ENCODE results near the gene MRPL38.
A peak's percentile ranks its signal among the peaks of the same experiment; 100 is the strongest.
"Not testable (repeated sequence)": the region's sequence is repeated elsewhere in the genome, so short reads cannot be mapped to it uniquely, and the experiment has no call there.

The MRPL38 gene

DNA sequence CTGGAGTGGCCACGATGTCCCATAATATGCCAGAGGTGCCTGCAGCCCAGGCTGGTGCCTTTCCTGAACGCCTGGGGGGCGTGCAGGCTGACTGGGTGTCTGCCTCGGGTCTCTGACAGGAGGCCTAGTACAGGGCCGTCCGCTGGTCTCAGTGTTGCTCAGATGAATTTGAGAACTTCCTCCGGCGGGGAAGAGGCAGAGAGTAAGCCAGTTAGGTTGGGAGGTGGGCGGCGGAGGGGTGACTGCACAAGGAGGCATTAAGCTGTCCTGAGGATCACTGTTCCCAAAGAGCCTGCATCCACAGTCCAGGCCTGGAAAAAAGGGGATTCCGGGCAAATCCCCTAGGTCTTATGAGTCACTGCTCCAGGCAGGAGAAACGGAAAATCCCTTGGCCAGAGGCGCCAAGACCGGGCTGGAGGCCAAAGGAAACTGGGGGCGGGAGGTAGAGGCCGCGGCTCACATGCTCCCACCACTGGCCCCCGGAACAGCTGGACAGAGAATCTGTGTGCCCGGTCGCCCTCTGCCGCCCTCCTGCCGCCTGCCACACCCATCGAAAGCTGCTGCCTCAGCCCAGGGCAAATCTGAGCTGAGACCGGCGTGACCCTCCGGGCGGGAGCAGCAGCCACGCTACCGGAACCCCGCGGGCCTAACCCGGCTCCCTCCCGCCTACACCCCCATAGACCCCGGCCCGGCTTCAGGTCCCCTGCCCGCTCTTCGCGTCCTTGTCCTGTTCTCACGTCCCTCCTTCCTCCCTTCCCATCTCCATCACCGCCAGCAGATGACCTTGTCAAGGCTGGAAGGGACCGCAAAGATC is 27.5 kb downstream of the MRPL38 start:
- FAIRE-seq = no peak
- peak; percentile 79 for DNase-seq (ENCODE audit: low spot score)

DNA sequence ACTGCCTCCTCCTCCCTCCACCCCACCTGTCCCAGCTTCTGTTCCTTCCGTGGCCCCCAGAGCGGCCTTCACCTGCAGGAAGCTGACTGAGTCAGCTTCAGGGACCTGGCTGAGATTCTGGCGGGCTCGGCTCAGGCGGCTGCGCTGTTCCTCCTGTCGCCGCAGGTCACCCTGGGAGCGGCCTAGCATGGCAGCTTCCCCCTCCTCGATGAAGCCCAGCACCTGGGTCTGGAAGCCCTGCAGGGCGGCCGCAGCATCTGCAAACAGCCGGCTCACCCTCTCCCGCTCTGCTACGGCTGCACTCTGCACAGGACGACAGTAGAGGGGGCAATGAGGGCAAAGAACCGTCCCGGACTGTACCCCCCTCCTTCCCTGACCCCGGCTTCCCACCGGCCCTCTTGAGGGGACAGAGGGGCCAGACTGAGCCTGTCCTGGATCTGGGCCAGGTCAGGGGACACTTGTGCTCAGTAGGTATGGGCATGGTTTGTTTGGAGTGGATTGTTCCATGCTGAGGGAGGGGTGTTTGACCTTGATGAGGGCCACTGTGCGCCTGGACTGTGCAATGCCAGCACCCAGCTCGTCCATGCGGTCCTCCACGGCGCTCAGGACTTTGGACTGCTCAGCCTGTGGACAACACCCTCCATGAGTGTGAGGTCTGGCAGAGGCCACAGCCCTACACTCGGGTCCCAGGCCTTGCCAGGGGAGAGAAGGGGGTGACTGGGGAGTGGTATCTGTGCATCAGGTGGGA is 28.3 kb downstream of the MRPL38 start:
- DNase-seq (ENCODE audit: low spot score) (peak; percentile 78), FAIRE-seq (no peak)

DNA sequence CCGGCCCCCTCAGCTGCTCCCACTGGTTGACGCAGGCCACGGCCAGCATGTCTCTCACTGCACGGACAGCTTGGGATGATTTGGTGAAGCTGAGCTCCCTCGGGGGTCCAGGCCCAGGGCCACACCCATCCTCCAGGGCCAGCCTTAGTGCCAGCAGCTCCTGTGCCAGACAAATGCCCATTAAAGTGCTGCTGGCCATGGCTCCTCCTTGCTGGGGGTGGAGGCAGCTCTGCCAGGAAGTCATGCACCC is 28.8 kb downstream of the MRPL38 start:
- DNase-seq (ENCODE audit: low spot score) (no peak), FAIRE-seq (no peak)

DNA sequence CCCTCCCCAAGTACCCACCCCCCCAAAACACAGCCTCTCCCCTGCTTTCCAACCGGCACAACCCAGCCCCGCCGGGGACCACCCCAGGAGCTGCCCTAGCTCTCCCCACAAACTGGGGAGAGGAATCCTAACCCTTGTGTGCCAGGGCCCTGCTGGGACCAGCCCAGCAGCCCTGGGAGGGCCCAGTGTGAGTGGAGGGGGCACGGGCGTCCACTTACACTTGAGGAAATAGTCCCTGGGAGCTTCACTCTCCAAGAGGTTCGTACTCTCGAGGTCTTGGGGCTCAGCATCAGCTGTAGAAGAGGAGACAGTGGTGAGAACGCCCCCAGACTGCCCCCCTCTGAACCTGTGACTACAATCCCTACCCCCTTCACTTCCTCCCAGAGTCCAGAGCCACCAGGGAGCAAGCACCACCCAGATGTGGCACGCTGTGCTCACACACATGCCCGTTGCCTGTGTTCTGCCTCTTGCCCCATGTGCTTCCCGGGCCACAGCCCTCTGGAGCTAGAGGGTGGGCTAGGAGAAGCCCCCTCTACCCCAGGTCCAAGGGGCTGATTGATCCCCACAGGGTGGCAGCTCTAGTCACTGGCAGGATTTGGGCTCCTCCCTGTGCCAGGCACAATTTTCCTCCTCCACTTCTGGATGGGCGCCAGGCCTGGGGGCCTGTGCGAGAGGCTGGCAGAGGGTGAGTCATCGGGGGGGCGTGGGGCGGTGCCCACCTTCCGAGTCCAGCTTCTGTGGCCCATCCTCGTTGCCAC is 29.3 kb downstream of the MRPL38 start:
- peak; percentile 50 for DNase-seq (ENCODE audit: low spot score)

DNA sequence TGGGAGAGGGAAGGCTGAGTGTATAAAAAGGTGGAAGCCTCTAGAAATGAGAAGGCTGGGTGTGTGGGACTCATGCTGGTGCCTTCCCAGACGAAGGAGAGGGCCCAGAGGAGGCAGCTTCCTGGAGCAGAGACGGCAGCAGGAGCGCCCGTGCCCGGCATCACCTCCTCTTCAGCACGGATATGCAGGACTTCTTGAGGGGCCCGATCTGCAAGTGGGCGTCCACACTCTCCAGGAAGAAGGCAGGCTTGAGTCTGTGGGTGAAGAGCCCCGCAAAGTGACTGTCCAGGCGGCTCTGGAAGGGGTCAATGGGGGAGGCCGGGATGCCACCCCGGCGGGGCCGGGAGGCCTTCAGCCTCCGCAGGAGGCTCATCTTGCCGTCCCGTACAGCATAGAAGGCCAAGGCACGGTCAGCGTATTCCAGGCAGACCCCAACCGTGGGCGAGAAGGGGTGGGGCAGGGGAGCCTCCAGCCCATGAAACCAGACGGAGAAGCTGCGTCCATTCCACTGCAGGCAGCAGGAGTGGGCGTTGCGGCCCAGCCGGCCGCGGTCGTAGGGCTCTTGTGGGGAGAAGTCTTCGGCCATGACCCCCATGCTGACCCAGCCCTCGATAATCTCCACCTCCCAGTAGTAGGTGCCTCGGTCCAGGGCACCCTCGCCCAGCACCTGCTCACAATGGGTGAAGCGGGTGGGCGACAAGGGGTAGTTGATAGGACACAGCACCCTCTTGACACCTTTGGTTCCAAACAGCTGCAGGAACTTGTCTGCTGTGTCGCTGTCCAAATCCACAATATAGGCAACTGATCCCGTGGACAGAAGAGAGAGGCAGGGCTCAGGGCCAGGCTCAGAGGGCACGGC is 30.1 kb downstream of the MRPL38 start:
- DNase-seq (ENCODE audit: low spot score) (no peak), FAIRE-seq (no peak)

More for the DNA sequence above, 29.3 kb downstream of the MRPL38 start:
- FAIRE-seq = no peak

DNA sequence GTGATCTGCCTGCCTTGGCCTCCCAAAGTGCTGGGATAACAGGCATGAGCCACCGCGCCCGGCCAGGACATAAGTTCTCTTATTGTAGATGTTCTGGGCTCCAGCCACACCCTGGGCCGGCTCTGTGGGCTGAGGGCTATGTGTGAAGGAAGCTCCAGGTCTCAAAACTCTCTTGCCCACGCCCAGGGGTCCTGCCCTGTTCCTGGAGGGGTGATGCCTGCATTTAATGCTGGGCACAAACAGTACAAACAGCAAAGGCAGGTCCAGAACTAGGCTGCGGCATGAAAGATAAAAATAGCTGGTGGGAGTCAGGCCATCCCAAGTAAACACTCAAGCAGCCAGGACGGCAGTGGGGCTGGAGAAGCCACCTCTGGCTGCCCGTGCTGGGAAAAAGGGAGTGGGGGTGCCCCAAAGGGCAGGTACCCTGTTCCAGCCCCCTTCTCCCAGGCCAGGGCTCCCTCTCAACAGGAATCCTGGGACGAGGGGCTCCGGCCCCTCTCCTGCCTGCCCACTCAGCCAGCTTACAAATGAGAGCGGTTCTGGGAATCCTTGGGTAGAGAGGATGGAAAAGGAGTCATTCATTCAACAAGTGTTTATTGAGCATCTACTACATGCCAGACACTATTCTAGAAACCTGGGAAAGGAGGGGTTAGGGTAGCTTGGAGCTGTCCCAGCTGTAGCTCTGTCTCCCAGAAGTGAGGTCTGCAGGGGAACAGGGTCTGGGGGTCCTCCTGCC is 30.9 kb downstream of the MRPL38 start:
- FAIRE-seq (no peak), DNase-seq (ENCODE audit: low spot score) (no peak)

DNA sequence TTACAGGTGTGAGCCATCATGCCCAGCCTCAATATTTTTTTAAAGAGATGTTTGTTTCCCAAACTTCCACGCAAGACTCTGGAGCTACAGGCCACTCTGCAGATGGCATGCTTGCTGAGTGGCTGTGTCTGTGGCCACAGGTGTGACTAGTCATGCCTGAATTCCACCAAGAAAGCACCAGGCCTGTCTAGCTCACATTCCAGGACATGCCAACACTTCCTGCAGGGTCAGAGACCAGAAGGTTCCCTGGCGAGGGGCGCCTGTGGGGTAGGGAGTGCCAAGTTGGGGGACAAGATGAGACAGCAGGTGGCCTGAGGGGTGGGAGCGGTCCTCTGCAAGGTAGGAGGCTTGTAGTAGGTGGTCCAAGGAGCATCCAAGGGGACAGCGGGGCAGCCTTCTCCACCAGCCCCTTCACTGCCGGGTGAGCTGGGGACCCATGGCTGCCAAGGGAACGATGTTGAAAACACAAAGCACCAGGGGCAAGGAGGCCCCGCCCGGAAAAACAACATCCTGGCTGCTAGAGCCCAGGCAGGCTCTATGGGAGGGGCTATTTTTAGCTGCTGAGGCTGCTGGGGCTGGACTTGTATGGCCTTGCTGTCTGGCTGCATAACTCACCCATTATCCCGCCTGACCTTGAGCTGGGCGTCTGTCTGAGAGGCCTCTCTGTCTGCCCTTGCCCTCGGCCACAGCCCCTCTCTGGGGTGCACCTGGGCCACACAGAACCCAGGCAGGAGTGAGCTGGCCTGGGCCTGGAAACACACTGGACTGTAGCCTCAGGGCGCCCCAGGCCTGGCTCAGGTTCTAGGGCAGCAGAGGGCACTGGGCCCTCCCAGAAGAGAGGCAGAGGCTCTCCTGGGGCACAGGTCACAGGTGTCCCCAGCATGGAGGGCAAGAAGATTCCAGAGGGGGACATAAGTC is 32.0 kb downstream of the MRPL38 start:
- DNase-seq (ENCODE audit: low spot score) (peak; percentile 87), FAIRE-seq (no peak)

DNA sequence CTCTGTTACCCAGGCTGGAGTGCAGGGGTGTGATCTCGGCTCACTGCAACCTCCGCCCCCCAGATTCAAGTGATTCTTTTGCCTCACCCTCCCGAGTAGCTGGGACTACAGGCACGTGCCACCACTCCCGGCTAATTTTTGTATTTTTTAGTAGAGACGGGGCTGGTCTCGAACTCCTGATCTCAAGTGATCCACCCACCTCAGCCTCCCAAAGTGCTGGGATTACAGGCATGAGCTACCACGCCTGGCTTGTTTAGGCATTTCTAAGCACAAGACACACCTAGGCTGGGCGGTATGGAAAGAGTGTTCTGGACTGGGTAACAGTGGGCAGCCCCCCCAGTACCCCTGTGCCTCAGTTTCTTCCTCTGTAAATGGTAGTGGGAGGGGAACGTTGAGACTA is 34.5 kb downstream of the MRPL38 start:
- not testable (repeated sequence) for FAIRE-seq

DNA sequence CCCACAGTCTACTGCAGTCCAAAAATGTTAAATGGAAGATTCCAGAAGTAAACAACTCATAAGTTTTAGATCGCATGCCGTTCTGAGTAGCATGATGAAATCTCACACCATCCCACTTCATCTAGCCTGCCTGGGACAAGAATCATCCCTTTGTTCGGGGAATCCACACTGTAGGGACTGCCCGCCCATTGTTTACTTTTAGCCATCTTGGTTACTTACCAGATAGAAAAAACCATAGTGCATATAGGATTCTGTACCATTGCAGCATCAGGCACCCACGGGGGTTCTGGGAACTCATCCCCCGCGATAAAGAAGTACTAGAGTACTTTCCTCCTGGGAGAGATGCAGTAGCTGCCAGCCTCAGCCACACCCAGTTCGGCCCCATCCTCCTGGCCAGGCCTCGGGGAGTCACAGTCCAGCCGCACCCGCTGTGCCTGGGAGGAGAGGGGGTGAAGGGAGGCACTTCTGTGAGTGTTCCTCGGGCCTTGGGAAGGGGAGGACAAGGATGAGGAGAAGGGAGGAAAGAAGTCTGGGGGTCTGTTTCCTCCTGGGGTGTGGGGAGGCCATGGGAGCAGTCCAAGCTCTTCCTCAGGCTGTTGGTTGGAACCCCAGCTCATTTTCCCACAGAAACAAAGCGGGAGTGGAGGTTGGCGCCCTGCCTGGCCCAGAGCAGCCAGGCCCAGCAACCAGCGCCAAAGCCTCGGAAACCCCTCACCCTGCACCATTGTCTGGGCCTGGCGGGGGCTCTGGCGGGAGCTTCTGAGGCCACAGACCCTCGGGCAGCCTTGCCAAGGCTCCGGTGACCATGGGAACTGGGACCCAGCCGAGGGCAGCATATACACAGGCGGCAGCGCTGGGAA is 35.2 kb downstream of the MRPL38 start:
- DNase-seq (ENCODE audit: low spot score) = peak; percentile 53
- peak; percentile 40 for FAIRE-seq

More for the DNA sequence above, 34.5 kb downstream of the MRPL38 start:
- not testable (repeated sequence) for DNase-seq (ENCODE audit: low spot score)

DNA sequence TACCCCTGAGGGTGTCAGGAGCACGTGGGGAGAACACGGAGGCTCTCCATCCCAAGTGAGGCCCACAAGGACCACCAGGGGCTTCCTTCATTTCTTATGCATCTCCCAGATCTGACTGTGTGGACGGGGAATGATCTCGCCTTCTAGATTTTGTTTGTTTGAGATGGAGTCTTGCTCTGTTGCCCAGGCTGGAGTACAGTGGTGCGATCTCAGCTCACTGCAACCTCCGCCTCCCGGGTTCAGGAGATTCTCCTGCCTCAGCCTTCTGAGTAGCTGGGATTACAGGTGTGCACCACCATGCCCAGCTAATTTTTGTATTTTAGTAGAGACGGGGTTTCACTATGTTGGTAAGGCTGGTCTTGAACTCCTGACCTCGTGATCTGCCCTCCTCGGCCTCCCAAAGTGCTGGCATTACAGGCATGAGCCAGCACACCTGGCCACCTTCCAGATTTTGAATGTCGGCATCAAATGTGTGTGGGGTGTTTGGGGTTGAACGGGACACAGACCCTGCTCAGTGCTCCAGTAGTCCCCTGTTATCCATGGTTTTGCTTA is 35.9 kb downstream of the MRPL38 start:
- DNase-seq (ENCODE audit: low spot score); FAIRE-seq: not testable (repeated sequence)

DNA sequence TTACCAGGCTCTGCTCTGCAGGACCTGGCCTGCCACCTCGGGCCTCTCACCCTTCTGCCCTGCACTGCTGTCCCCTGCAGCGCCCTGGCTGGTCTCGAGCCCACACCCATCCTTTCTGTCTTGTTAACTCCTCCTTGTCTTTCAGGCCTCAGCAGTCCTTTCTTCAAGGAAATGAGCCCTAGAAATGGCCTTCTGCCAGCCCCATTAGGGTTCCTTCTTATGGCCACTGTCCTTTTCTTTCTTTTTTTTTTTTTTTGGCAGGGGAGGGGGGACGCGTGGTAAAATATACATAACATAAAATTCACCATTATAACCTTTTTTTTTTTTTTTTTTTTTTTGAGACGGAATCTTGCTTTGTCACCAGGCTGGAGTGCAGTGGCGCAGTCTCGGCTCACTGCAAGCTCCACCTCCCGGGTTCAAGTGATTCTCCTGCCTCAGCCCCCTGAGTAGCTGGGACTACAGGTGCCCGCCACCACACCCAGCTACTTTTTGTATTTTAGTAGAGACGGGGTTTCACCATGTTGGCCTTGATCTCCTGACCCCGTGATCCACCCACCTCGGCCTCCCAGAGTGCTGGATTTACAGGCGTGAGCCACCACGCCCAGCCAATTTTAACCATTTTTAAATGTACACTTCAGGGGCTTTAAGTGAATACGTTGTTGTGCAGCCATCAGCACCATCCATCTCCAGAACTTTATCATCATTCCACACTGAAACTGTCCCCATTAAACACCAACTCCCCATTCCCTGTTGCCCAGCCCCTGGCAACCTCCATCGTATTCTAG is 39.1 kb downstream of the MRPL38 start:
- not testable (repeated sequence) for FAIRE-seq; DNase-seq (ENCODE audit: low spot score)

DNA sequence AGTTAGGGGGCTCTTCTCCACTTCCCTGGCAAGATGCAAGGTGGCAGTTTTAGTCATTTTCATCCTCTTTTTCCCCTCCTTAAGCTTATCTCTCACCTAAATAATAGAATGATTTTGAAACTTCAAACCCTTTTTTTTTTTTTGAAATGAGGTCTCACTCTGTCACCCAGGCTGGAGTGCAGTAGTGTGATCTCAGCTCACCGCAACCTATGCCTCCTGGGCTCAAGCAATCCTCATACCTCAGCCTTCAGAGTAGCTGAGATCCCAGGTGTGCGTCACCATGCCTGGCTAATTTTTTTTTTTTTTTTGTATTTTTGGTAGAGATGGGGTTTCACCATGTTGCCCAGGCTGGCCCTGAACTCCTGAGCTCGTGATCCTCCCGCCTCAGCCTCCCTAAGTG is 39.8 kb downstream of the MRPL38 start:
- not testable (repeated sequence) for DNase-seq (ENCODE audit: low spot score); FAIRE-seq

DNA sequence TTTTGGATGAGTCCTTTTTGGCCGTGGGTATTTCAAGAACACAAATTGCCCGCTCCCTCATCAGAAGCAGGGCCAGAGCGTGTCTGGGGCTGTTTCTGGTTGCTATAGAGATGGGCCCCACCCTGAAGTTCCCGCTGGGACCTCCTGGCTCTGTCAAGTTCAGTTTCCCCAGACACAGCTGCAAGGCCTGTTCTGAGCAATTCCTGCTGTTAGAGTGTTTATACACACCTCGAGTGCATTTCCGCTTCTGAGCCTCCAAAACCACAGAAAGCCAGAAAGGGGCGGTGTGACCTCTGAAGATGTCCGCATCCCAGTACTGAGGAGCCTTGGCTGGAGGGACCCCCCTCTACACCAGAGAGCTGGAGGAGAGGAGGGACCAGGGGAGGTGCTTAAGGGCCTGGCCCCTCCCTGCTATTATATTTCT is 40.2 kb downstream of the MRPL38 start:
- DNase-seq (ENCODE audit: low spot score) (no peak), FAIRE-seq (no peak)

DNA sequence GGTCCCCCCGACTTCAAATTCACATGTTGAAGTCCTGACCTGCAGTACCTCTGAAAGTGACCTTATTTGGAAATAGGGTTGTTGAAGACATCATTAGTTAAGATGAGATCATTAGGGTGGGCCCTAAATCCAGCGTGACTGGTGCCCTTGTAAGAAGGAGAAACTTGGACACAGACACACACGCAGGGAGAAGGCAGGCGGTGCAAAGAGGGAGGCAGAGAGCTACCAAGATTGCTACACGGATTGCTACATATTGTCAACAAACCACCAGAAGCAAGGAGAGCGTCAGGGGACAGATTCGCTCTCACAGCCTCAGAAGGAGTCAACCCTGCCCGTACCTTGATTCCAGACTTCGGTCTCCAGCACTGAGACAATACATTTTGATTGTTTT is 42.8 kb downstream of the MRPL38 start:
- FAIRE-seq (no peak), DNase-seq (ENCODE audit: low spot score) (no peak)

DNA sequence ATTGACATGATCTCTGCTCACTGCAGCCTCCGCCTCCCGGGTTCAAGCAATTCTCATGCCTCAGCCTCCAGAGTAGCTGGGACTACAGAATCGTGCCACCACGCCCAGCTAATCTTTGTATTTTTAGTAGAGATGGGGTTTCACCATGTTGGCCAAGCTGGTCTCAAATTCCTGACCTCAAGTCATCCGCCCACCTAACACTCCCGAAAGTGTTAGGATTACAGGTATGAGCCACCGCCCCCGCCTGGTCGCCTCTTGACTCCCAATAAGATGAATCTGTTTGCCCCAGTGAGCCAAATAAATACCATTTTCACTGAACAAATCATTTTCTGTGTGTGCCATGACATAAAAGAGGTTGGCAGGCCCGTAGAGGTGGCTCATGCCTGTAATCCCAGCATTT is 45.3 kb downstream of the MRPL38 start:
- FAIRE-seq; DNase-seq (ENCODE audit: low spot score): not testable (repeated sequence)

DNA sequence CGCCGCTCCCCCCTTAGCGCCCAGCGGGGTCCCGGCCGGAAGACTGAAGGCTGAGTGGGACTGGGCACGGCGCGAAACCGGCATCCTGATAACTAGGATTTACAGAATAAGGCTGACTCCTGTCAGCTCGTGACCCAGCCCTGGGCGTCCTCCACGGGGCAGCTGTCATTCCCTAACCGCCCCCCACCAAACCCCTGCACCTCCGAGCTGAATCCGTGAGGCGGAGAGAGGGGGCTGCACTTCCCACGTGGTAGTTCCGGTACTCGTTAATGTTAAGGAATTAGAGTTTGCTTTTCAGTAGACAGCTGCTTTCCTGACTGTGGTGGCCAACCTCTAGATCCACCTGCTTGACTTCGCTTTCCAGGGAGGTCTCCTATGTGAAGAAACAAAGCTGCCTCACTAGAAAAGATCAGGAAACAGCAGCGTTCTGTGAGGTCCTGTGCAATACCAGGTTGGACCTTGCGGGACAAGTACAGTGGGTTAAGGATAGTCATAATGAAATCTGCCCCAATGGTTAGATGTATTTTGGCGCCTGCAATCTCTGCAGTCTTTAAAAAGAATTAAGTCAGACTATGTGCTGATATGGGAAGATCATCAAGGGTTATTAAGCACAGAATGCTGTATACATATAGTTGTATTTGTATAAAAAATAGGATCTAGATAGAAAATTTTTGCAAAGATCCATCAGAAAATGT is 48.5 kb downstream of the MRPL38 start:
- DNase-seq (ENCODE audit: low spot score) = no peak

More for the DNA sequence above, 48.5 kb downstream of the MRPL38 start:
- no peak for FAIRE-seq
